ENCODE results near the gene INHBC.
"Not testable (repeated sequence)": the region's sequence is repeated elsewhere in the genome, so short reads cannot be mapped to it uniquely, and the experiment has no call there.

INHBC gene

DNA sequence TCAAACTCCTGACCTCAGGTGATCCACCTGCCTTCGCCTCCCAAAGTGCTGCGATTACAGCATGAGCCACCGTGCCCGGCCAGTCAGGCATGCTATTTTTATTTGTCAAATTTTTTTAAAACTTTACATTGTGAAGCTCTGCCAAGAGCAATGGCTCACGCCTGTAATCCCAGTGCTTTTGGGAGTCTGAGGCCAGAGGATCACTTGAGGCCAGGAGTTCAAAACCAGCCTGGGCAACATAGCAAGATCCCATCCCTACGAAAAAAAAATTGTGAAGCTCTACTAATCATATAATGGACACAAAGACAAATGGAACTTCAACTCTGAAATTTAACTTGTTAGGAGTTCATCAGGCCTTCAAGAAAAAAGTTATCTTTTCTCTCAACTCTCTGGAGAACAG lies 5.6 kb upstream of the INHBC start:
- no peak for DNase-seq (ENCODE audit: low read depth in 4 of 4, low spot score in 1 of 4)

DNA sequence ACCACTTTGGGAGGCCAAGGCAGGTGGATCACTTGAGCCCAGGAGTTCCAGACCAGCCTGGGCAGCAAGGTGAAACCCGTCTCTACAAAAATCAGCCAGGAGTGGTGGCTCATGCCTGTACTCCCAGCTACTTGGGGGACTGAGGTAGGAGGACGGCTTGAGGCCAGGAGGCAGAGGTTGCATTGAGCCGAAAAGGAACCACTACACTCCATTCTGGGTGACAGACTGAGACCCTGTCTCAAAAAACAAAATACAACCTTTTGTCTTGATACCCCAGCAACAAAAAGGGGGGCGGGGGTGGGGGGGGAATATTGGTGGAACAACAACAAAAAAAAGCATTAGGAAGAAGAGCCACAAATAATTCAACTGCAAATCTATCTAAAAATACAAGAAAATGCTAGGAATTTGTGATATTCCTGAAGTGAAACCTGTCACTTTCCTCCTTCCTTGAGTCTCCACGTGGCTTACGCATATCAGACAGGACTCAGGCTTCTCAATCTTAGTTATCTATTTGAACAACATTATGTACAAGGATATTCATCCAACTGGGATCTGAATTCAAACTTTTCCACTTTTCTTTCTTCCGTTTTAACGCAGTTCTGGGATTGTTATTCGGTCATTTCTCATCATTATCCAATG lies 5.0 kb upstream of the INHBC start:
- no peak for DNase-seq (ENCODE audit: low read depth in 4 of 4, low spot score in 1 of 4)

DNA sequence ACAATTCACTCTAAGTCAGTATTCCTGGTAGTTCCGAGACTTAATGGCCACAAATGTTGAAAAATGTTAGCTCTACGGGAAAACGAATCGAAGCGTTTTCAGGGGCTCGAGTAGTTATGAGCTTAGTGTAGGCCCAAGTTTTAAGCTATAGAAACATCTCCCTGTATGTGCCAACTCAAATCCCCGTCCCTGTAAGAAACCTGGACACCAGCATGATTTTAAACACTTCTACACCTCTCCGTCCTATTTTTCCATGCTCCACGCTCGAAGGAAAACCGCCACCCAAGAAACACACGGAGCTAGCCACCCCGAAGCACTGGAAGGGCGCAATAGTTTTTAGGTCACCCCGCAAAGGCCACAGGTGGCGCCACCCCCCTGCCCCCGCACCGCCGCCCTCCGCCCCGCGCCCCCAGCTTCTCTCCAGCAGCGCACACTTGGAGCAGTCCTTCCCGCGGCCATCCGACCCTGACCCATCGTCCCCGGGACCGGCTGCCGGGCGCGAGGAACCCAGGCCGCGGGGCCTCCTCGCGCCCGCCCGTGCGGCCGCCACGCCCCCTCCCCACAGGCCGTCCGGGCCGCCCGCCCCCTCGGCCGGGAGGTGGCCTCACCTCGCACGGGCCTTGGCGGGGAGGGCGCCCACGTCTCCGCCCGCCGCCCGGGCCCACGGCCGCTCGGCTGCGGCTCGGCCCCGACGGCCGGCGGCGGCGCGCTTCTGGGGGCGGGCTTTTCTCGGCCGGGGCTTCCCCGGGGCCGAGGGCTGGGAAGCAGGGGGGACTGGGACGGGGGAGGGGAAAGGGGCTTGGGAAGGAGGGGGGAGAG lies 4.3 kb upstream of the INHBC start:
- peak in 1 of 4 experiments; percentile 26 for DNase-seq (ENCODE audit: low read depth in 4 of 4, low spot score in 1 of 4)

DNA sequence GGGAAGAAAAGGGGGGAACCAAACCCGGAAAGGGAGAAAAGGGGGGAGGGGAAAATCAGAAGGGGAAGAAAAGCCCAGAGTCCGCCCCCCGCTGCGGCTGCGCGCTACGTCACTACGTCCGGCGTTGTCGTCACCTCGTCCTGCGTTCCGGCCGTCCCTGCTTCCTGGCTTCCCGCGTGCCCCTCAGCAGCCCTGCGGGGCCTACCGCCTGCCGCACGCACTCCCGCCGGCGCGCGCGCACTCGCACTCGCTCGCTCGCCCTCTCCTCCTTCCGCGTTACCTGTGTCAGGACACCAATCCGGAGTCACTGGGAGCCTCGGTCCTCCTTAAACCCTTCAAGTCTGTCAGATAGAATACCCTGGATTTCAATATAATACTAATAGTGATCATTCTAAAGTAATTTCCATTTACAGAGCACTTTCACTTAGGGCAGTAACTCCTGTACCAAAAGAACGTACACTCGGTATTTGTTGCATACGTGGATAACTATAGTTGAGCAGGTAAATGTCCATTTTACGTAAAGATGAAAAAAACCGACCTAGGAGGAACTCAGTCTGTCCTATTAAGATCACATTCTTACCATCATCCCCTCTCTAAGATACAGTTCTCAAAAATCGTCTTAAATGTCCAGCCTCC lies 3.5 kb upstream of the INHBC start, which contains the start of gene R3HDM2:
TSS of gene R3HDM2 (minus strand) at position 113 of the 636 bp plus-strand sequence. CDS start 120,615 bp downstream, outside the sequence.
- peak; percentile 86 to 96 (median 91) for DNase-seq (ENCODE audit: low read depth in 4 of 4, low spot score in 1 of 4)

DNA sequence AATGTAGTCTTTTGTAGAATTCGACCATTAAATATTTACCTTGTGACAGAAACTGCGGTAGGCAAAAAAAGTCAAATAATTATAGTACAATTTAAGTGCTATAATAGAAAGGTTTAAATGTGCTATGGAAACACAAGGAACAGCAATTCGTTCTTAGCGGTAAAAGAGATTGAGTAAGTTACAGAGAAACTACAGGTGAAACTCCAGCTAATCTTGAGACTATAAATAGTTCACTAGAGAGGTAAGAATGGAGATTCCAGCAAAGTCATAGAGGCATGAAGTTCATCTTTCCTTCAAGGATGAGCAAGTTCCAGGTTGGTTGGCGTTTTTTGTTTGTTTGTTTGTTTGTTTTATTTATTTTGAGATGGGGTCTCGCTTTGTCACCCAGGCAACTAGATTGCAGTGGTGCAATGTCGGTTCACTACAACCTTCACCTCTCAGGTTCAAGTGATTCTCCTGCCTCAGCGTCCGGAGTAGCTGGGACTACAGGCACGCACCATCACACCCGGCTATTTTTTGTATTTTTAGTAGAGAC lies 2.9 kb upstream of the INHBC start:
- no peak for DNase-seq (ENCODE audit: low read depth in 4 of 4, low spot score in 1 of 4)

DNA sequence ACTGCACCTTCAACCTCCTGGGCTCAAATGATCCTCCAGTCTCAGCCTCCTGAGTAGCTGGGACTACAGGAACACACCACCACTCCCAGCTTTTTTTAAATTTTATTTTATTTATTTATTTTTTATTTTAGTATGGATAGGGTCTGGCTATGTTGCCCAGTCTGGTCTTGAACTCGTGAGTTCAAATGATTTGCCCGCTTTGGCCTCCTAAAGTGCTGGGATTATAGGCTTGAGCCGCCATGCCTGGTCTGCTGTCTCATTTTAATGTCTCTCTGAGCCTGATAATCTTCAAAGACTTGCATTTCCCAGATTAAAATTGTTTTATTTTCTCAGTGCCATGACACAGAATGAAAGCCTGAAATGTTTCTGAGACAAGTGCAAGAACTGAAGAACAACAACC lies 1.2 kb upstream of the INHBC start:
- no peak for DNase-seq (ENCODE audit: low read depth in 4 of 4, low spot score in 1 of 4)

DNA sequence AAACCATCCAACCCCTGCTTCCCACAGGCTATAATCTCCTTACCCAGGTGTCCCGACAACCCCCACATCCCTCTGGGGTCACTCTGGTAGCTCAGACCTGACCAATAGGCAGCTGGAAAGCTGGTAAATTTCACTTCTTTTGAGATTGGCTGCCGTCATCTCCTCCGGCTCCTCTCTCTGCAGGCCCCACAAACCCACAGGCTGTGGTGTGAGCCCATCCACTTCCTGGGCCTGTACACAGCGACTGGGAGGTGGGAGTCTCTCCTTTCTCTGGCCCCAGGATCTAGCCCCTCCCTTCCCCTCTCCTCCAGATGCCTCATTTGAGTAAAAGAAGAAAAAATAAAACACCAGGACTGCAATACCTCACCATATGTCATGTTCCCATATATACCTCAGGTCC lies 709 bp downstream of the INHBC start:
- no peak for DNase-seq (ENCODE audit: low read depth in 4 of 4, low spot score in 1 of 4)

DNA sequence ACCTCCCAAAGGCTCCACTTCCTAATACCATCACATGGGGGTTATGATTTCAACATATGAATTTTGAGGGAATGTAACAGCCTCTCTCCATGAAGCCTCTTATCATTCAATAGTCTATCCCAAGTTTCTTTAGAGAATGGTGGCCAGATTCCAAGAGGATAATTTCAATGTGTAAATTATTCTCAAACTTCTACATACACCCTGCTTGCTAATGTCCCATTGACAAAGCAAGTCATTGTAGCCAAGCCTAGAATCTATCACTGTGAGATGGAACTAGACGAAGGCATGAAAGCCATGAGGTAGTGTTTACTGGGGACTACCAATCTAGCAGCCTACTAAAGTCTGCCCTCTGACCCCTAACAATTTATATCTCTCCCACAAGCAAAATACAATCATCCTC lies 3.8 kb downstream of the INHBC start:
- no peak for DNase-seq (ENCODE audit: low read depth in 4 of 4, low spot score in 1 of 4)

DNA sequence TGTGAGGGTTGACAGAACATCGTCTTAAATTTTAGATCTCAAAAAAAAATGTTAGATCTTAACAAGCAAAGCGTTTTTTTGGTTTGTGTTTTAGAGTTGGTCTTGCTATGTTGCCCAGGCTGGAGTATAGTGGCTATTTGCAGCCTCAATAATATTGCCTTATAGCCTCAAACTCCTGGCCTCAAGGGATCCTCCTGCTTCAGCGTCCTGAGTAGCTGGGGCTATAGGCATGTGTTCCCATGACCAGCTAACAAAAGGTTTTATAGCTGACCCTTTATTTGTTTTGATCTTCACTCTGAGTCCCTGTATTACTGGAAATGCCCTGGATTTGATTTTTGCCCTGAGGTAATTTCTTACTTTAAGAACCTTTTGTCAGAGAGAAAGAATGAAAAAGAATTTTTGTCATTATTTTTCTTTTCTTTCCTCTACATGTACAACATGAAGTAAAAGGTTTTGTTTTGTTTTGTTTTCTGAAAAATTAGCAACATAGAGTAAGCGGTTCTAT lies 5.2 kb downstream of the INHBC start:
- no peak for DNase-seq (ENCODE audit: low read depth in 4 of 4, low spot score in 1 of 4)

DNA sequence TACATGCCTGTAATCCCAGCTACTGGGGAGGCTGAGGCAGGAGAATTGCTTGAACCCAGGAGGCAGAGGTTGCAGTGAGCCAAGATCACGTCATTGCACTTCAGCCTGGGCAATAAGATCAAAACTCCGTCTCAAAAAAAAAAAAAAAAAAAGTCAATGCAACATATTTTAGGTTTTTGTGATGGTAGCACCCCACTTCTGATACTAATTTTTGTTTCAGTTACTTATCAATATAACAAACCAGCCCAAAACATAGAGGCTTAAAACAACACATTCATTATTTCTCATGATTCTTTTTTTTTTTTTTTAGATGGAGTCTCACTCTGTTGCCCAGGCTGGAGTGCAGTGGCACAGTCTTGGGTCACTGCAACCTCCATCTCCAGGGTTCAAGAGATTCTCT lies 6.8 kb downstream of the INHBC start:
- not testable (repeated sequence) for DNase-seq (ENCODE audit: low read depth in 4 of 4, low spot score in 1 of 4)

DNA sequence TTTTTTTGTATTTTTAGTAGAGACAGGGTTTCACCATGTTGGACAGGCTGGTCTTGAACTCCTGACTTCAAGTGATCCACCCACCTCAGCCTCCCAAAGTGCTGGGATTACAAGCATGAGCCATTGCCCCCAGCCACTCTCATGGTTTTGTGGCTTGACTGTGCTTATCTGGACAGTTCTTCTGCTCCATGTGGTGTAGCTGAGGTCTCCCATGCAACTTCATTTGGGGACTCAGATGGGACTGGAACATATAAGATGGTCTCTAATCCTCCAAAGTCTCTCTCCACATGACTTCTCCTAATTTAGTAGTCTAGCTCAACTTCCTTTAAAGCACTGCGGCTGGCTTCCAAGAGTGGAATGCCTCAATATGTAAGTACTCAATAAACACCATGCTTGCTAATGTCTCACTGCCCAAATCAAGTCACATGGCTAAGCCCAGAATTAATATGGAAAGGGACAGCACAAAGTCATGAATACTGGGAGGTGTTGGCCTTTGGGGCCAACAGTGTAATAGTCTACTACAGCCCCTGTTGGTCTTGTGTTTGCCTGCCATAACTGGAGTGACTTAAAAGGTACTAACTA lies 7.4 kb downstream of the INHBC start:
- DNase-seq (ENCODE audit: low read depth in 4 of 4, low spot score in 1 of 4) = no peak

DNA sequence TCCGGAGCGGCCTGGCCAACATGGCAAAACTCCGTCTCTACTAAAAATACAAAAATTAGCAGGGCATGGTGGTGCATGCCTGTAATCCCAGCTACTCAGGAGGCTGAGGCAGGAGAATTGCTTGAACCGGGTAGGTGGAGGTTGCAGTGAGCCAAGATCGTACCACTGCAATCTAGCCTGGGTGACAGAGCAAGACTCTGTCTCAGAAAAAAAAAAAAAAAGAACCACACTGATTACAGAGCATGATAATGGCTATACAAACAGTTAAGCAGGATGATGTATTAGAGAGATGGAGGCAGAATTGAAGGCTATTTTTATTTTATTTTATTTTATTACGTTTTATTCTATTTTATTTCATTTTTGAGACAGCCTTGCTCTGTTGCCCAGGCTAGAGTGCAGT lies 9.8 kb downstream of the INHBC start:
- DNase-seq (ENCODE audit: low read depth in 4 of 4, low spot score in 1 of 4) = not testable (repeated sequence)

DNA sequence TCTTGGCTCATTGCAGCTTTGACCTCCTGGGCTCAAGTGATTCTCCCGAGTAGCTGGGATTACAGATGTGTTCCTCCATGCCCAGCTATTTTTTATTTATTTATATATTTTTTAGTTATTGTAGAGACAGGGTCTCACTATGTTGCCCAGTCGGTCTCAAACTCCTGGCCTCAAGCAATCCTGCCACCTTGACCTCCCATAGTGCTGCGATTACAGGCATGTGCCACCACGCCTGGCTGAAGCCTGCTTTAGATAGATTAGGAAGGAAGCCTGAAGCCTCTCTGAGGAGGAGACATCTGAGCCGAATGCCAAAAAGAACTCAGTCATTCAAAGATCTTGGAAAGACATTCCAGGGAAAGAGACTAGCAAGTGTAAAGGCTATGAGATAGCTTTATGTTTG lies 10.2 kb downstream of the INHBC start:
- no peak for DNase-seq (ENCODE audit: low read depth in 4 of 4, low spot score in 1 of 4)

DNA sequence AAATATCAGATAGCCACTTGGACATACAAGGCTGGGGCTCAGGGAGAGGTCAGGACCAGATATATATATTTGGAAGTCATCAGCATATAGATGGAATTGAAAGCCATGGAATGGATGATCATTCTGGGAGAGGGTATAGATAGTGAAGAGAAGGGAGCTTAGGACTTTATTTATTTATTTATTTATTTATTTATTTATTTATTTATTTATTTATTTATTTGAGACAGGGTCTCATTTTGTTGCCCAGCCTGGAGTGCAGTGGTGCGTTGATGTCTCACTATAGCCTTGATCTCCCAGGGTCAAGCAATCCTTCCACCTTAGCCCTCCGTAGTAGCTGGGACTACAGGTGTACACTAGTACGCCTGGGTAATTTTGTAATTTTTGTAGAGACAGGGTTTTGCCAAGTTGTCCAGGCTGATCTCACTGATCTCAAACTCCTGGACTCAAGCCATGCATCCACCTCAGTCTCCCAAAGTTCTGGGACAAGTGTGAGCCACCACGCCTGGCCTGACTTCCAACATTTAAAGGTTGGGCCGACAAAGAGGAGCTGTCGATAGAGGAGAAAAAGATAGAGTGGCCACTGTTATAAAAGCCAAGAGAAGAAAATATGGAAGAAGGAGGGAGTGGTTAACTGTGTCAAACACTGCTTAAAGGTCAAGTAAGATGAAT lies 11.8 kb downstream of the INHBC start:
- DNase-seq (ENCODE audit: low read depth in 4 of 4, low spot score in 1 of 4) = no peak

DNA sequence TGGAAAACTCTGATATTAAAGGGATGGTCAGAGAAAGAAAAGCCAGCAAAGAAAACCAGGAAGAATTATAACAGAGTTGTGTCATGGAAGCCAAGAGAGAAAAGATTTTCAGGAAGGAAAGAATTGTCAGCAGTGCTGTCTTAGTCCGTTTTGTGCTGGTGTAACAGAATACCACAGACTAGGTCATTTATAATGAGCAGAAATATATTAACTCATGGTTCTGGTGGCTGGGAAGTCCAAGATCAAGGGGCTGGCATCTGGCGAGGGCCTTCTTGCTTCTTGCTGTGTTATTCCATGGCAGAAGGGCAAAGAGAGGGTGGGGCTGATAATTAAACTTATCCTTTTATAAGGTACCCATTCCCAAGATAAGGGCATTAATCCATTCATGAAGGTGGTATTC lies 14.1 kb downstream of the INHBC start:
- no peak for DNase-seq (ENCODE audit: low read depth in 4 of 4, low spot score in 1 of 4)

DNA sequence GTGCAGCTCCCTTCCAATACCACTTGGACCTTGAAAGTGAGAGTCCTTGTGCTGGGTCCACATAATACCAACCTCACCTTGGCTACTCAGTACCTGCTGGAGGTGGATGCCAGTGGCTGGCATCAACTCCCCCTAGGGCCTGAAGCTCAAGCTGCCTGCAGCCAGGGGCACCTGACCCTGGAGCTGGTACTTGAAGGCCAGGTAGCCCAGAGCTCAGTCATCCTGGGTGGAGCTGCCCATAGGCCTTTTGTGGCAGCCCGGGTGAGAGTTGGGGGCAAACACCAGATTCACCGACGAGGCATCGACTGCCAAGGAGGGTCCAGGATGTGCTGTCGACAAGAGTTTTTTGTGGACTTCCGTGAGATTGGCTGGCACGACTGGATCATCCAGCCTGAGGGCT lies 14.8 kb downstream of the INHBC start:
- DNase-seq (ENCODE audit: low read depth in 4 of 4, low spot score in 1 of 4) = no peak

DNA sequence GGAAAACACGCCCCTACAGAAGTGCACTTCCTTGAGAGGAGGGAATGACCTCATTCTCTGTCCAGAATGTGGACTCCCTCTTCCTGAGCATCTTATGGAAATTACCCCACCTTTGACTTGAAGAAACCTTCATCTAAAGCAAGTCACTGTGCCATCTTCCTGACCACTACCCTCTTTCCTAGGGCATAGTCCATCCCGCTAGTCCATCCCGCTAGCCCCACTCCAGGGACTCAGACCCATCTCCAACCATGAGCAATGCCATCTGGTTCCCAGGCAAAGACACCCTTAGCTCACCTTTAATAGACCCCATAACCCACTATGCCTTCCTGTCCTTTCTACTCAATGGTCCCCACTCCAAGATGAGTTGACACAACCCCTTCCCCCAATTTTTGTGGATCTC lies 15.5 kb downstream of the INHBC start:
- no peak for DNase-seq (ENCODE audit: low read depth in 4 of 4, low spot score in 1 of 4)

DNA sequence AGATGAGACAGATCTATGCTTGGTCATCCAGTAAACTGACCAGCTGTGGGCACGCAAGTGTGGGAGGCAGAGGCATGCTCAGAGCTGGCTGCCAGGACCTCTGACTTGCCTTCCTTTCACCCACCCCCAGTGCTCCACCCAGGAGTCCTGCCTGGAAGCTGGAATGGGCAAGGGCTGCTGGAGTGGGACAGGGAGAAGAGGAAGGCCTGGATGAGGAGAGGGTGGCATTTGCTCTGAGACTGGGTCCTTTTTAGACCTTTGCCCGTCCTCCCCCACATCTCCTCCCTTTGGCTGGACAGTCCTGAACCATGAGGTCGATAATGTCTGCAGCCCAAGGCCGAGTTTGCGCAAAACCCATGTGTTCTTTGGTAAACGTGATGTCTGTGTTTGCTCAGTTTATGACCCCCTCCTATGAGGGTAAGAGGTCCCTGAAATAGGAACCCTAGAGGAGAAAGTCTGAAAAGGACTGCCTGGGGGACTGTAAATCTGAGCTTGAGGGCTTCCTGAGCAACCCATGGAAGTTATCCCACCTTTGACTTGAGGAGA lies 16.7 kb downstream of the INHBC start:
- DNase-seq (ENCODE audit: low read depth in 4 of 4, low spot score in 1 of 4) = no peak

DNA sequence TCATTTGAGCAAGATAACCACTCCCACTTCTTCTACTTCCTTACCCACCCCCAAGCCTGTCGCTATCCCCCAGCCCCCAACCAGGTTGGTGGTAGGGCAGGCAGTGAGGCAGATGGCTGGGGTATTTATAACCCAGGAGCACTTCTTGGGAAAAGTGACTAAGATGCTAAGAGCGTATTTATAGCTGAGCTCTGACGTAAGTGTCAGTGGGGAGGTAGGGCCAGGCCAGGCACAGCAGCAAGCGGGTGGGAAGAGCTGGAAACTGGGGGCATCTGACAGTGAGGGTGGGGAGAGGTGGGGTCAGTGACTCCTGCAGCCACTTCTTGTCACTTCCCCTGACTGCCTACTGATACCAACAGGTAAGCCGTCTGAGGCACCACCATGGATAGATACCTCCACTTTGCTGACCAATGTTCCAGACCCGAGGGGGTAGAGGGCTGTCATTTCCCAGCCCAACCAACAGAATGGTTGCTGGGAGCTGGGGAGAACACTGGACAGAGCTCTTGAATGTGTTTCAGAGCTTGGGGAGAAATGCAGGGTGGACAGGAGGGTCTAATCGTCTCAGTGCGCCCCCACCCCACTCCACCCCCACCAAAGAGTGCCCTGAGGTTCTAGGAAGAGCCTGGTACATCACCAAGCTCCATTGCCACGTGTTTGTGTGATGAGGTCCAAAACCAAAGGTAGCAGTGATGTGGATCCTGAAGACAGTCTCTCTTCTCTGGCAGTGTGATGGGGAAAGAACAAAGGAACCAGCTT lies 17.8 kb downstream of the INHBC start:
- DNase-seq (ENCODE audit: low read depth in 4 of 4, low spot score in 1 of 4) = no peak
